Measurements from ENCODE around the gene FBXO40.

FBXO40 gene

DNA sequence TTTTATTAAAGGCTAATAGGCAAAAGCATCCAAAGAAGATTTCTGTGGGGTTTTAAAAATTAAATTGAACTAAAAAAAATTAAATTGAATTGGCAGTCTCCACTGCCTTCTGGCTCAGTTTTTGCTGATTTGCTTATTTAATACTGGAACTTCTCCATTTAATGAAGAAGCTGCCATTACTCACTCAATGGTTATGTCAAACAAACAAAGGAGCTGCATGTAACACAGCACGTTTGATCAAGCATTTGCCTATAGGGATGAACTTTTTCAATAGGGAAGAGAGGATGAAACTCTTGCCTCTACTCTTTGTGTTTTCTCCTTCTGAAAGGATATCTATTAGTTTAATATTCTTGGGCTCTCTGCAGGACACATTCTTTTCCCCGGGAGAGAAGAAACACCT lies 72.3 kb downstream of the FBXO40 start:
- DNase-seq: no peak

DNA sequence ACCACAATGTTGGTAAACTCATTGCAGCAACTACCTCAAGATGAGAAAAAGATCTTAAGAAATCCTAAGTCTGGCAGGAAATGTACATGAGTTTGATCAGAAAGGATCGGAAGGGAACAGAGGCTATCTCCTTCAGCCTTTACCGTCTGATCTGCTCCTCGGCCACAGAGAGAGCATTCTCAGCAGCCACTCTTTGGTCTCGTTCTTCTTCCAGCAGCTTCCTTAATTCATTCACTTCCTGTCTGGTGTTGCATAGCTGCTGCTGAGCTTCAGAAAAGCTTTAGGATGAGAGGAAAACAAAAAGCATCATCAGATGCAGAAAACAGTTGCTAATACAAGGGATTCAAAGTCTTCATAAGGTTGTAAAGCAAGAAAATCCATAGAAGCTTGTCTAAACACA lies 74.2 kb downstream of the FBXO40 start:
- no peak for DNase-seq

DNA sequence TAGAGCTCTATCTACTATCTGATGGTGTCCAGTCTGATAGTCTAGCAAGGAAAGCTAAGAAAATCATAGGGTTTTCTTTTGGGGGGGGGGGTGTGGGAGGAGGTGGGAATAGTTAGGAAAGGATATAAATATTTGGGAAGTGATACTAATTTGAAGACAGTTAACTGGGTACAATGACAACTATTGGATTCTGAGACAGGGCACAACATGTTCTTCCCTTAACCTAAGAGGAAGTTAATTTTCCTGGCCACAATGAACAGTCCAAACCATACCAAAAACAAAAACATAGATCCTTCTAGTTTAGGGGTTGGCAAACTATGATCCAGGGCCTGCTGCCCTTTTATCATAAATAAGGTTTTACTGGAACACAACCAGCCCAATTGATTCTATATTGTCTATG lies 77.5 kb downstream of the FBXO40 start:
- no peak for DNase-seq

DNA sequence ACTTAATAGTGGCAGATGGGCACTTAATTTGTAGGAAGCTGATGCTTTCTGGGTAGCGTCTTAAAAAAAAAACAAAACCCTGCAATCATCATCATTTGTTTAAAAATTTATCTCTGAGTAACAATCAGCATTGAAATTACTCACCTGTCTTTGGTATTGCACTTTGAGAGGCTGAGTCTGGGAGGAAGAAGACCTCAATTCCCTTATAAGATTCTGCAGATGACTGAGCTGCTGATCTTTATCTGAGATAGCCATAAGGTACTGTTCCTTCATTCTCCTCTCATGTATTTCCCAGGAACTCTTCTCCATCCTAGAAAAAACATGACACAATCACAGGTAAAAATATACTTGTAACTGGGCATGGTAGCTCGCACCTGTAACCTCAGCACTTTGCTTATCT lies 84.0 kb downstream of the FBXO40 start:
- DNase-seq: no peak

Data from SIG-M5 (cell line).